ENCODE measurements around the gene SEMA7A. TPM values are rescaled to one million over a fixed set of nuclear protein-coding genes. Genes with fewer than 3 reads are reported as not detected.
"Not testable (repeated sequence)": the region's sequence is repeated elsewhere in the genome, so short reads cannot be mapped to it uniquely, and the experiment has no call there.

The SEMA7A gene
- polyA plus RNA-seq, 1 of the 3 experiments (the other 2 are of a cell fraction) = 1.3 TPM

DNA sequence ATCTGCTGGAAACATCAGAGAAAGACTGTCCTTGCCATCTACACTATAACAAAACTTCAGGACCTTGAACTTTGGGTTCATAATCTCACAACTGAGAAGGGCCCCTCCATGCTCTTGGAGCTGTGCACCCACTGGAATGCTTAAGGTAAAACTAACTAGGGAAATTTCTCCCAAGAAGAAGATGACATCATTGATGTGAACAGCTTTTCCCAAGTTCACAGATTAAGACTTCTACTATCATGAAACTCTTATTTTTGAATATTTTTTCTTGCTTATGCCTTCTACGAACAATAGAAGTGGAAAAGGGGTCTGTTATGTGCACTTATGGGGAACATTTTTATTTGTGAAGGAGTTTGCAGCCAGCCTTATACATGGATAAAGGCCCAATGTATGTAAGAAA is 71.3 kb downstream of the SEMA7A start:
- H3K9ac ChIP-seq = no peak overlapping the region
- H3K9me3 ChIP-seq = no peaks in the 10 kb centered on the region
- H3K9me2 ChIP-seq = no peaks in the 10 kb centered on the region
- POLR2A ChIA-PET = no interaction called here
- no peaks in the 10 kb centered on the region for H3K79me2 ChIP-seq (ENCODE audit: insufficient read depth)
- no peak overlapping the region for H3K27ac ChIP-seq (ENCODE audit: low read depth in 2 of 2, low read length in 1 of 2)
- TF ChIP-seq RAD21 (IDR thresholded peaks at IDR 0.05; ENCODE audit: low read length) (no peak), CTCF (IDR thresholded peaks at IDR 0.05) (no peak), PBX3 (IDR thresholded peaks at IDR 0.05) (no peak), MAX (IDR thresholded peaks at IDR 0.05; ENCODE audit: low read depth) (no peak), NRF1 (IDR thresholded peaks at IDR 0.05; ENCODE audit: low read depth, low read length) (no peak), CHD2 (IDR thresholded peaks at IDR 0.05; ENCODE audit: low read length, partially characterized antibody) (no peak), ELF1 (IDR thresholded peaks at IDR 0.05) (no peak), GATA2 (CRISPR knock-in tag; IDR thresholded peaks at IDR 0.05) (no peak), TCF12 (IDR thresholded peaks at IDR 0.05) (no peak), YY1 (IDR thresholded peaks at IDR 0.05; ENCODE audit: low read depth) (no peak), EP300 (IDR thresholded peaks at IDR 0.05; ENCODE audit: borderline replicate concordance in 1 of 2, low read depth in 1 of 2, low read length in 1 of 2) (no peak), ZBTB33 (IDR thresholded peaks at IDR 0.05; ENCODE audit: borderline replicate concordance, low read depth) (no peak)
- TF ChIP-seq, protein P1, sequence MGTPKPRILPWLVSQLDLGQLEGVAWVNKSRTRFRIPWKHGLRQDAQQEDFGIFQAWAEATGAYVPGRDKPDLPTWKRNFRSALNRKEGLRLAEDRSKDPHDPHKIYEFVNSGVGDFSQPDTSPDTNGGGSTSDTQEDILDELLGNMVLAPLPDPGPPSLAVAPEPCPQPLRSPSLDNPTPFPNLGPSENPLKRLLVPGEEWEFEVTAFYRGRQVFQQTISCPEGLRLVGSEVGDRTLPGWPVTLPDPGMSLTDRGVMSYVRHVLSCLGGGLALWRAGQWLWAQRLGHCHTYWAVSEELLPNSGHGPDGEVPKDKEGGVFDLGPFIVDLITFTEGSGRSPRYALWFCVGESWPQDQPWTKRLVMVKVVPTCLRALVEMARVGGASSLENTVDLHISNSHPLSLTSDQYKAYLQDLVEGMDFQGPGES (IDR thresholded peaks at IDR 0.05; ENCODE audit: low read depth, low read length) = no peak
- H3K4me2 ChIP-seq = no peak overlapping the region
- no peaks in the 10 kb centered on the region for H3K36me3 ChIP-seq (replicated peaks in 1 of 2; ENCODE audit: control insufficient read depth in 1 of 2, insufficient read depth in 2 of 2, low read length in 1 of 2)
- no peaks in the 10 kb centered on the region for H3F3A ChIP-seq (replicated peaks; ENCODE audit: insufficient read depth)
- DNase-seq = no peak
- H3K27me3 ChIP-seq (ENCODE audit: insufficient read depth) = 0 out of 2 replicates have a peak, but pooled peaks cover 9% of the 10 kb centered on the region
- H3K4me3 ChIP-seq (ENCODE audit: low read depth in 2 of 2, low read length in 1 of 2) = no peak overlapping the region
- H4K20me1 ChIP-seq (ENCODE audit: insufficient read depth) = no peaks in the 10 kb centered on the region
- 19% methylated on average over 1 of the region's 1 CpG for WGBS (ENCODE audit: low lambda C conversion rate)
- no peaks in the 10 kb centered on the region for H3K4me1 ChIP-seq (ENCODE audit: control insufficient read depth in 1 of 2, insufficient read depth in 2 of 2, low read depth in 1 of 2, low read length in 1 of 2)
- CTCF ChIA-PET = interaction anchor here (1.0 to 5.0 kb wide), 3 partner anchors 12 to 270 kb away, joined by 3 to 28 read pairs (median 3); no protein-coding TSS in a partner anchor
- no peak overlapping the region for H2AFZ ChIP-seq (ENCODE audit: low read depth)

DNA sequence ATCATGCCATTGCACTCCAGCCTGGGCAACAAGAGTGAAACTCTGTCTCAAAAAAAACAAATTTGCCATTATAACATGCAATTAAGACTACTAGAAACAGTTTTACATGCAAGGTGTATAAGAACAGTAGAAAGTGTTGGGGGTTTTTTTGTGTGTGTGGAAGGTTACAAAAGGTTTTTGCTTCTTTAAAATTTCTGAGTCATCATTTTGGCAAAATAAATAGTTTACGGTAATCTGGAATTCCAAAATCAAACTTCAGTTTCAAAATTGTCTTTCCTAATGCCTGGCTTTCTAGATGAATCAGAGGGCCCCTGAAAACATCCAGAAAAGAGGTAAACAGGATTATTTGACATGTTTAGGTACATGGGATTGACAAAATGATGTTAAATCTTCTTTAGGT is 72.9 kb downstream of the SEMA7A start:
- H3K9ac ChIP-seq; H3K79me2 ChIP-seq (ENCODE audit: insufficient read depth); H3K27ac ChIP-seq (ENCODE audit: low read depth in 2 of 2, low read length in 1 of 2); H4K20me1 ChIP-seq (ENCODE audit: insufficient read depth); H2AFZ ChIP-seq (ENCODE audit: low read depth); DNase-seq; H3K9me2 ChIP-seq; H3F3A ChIP-seq (replicated peaks; ENCODE audit: insufficient read depth); H3K9me3 ChIP-seq; H3K4me1 ChIP-seq (ENCODE audit: control insufficient read depth in 1 of 2, insufficient read depth in 2 of 2, low read depth in 1 of 2, low read length in 1 of 2); H3K4me2 ChIP-seq; POLR2A ChIA-PET; H3K4me3 ChIP-seq (ENCODE audit: low read depth in 2 of 2, low read length in 1 of 2); H3K36me3 ChIP-seq (replicated peaks in 1 of 2; ENCODE audit: control insufficient read depth in 1 of 2, insufficient read depth in 2 of 2, low read length in 1 of 2): not testable (repeated sequence)
- CTCF ChIA-PET = interaction anchor here (0.6 to 5.0 kb wide), 4 partner anchors 14 to 244 kb away, joined by 3 to 28 read pairs (median 4); no protein-coding TSS in a partner anchor
- peaks cover 10% of the 10 kb centered on the region; the same call in 1 of the 2 replicates for H3K27me3 ChIP-seq (ENCODE audit: insufficient read depth)
- WGBS (ENCODE audit: low lambda C conversion rate) = 52% methylated on average over 1 of the region's 1 CpG

DNA sequence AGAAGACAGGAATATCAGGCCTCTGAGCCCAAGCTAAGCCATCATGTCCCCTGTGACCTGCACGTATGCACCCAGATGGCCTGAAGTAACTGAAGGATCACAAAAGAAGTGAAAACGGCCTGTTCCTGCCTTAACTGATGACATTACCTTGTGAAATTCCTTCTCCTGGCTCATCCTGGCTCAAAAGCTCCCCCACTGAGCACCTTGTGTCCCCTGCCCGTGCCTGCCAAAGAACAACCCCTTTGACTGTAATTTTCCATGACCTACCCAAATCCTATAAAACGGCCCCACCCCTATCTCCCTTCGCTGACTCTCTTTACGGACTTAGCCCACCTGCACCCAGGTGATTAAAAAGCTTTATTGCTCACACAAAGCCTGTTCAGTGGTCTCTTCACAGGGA is 74.4 kb downstream of the SEMA7A start:
- H3F3A ChIP-seq (replicated peaks; ENCODE audit: insufficient read depth); H3K9ac ChIP-seq; DNase-seq; H3K4me2 ChIP-seq; H3K27ac ChIP-seq (ENCODE audit: low read depth in 2 of 2, low read length in 1 of 2); H3K9me3 ChIP-seq; H3K4me1 ChIP-seq (ENCODE audit: control insufficient read depth in 1 of 2, insufficient read depth in 2 of 2, low read depth in 1 of 2, low read length in 1 of 2); POLR2A ChIA-PET; H2AFZ ChIP-seq (ENCODE audit: low read depth); H3K4me3 ChIP-seq (ENCODE audit: low read depth in 2 of 2, low read length in 1 of 2); H3K79me2 ChIP-seq (ENCODE audit: insufficient read depth); H4K20me1 ChIP-seq (ENCODE audit: insufficient read depth); H3K36me3 ChIP-seq (replicated peaks in 1 of 2; ENCODE audit: control insufficient read depth in 1 of 2, insufficient read depth in 2 of 2, low read length in 1 of 2); H3K9me2 ChIP-seq: not testable (repeated sequence)
- 46% methylated on average over 6 of the region's 6 CpGs for WGBS (ENCODE audit: low lambda C conversion rate)
- CTCF ChIA-PET = interaction anchor here (5.0 kb wide), 1 partner anchor 15 kb away, joined by 28 read pairs; no protein-coding TSS in a partner anchor
- H3K27me3 ChIP-seq (ENCODE audit: insufficient read depth) = peaks cover 15% of the 10 kb centered on the region; the same call in 1 of the 2 replicates
